Stimulated activated CD4-positive, alpha-beta T cell treated with anti-CD3 and anti-CD28 coated beads, Interleukin-15, amount 100 ng/mL, for 24 hours (primary cell): ENCODE measurements around the gene RNF207.
A peak's percentile ranks its signal among the peaks of the same experiment; 100 is the strongest.

Experiments
- DNase-seq: peaks from one replicate; pipeline ENCODE4 v3.0.0-alpha.2; 2020

The RNF207 gene

DNA sequence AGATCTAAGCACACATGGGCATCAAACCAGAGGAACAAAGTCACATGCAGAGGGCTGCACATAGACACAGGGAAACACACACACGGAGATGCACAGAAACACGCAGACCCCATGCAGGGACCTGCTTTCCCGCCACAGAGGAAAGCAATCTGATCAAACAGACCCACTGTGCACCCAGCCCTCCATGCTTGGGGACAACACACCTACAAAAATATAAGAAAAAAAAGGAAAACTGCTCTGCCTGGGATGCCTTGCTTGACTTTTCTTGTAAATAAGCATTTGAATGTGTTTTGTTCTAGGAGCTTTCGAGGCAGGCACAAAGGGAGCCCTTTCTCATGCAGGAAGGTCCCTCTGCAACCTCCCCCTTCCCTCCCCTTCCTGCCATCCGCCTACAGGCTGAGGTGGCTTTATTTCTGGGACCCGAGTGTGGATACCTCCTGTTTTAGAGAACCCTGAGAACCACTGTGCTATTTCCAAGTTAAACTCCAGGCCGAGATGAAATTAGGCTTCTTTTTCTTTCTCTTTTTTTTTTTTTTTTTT lies 33.4 kb downstream of the RNF207 start:
- DNase-seq, result no peak

DNA sequence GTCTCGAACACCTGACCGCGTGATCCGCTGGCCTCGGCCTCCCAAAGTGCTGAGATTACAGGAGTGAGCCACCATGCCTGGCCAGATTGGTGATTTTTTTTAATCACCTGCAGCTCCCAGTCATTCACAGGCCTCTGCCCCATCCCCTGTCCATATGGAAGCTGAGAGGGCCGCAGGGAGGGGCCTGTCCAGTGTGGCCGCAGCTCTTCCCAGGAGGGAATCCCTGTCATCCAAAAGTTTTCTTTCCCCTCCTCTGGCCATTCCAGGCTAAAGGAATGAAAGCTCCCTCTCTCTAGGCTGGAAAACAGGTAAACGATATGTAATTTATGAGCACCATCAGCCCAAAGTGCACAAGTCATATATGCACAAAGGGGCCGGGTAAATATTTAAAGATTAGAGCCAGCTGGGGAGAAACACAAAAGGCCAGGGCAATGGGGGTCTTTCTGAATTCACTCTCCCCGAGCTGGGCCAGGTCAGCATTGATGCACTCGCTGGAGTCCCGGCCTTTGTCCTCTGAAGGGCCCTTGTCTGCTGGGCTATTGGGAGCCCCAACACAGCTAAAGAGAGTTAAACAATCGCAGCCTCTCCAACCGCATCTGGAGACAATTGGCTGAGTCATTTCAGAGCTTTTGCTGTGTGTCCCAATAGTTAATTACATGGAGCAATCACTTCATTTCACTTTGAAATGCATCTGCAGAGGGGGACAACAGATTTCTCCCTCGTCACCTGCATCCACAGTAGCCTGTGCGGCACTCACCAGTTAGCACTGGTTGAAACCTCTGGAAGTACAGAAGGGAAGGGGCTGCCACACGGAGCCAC lies 34.2 kb downstream of the RNF207 start:
- DNase-seq, result no peak

DNA sequence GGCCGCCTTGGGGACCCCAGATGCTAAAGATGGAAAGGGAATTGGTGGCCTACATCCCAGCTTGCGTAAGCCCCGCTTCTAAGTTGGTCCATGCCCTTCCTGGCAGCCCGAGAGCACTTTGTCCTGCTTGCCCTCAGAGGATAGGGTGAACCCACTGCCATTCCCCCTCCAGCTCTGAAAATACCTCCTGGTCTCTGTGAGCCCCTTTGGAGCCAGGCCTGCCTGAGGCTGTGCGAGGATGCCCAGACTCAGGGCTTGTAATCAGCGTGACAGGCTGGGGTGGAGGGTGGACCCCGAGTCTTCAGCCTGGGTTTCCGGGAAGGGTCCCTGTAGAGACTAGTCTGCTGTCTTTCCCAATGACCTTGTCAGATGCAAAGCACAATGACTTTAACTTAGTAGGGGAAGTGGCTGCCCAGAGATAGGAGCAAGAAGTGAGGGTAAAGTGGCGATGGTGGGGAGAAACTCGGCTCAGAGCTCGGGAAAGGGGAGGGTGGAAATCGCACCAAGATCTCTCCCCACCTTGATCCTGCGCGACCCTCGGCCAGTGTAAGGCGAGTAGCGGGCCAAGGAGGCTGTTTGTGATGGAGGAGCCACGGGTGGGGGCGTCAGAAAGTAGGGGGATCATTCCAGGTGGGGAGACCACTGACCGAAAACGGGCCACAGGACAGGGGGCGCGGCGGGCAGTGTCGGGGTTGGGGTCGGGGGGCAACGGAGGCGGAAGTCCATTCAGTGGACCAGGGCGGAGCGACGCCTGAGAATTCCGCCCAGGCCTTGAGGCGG lies 35.4 kb downstream of the RNF207 start:
- no peak for DNase-seq

DNA sequence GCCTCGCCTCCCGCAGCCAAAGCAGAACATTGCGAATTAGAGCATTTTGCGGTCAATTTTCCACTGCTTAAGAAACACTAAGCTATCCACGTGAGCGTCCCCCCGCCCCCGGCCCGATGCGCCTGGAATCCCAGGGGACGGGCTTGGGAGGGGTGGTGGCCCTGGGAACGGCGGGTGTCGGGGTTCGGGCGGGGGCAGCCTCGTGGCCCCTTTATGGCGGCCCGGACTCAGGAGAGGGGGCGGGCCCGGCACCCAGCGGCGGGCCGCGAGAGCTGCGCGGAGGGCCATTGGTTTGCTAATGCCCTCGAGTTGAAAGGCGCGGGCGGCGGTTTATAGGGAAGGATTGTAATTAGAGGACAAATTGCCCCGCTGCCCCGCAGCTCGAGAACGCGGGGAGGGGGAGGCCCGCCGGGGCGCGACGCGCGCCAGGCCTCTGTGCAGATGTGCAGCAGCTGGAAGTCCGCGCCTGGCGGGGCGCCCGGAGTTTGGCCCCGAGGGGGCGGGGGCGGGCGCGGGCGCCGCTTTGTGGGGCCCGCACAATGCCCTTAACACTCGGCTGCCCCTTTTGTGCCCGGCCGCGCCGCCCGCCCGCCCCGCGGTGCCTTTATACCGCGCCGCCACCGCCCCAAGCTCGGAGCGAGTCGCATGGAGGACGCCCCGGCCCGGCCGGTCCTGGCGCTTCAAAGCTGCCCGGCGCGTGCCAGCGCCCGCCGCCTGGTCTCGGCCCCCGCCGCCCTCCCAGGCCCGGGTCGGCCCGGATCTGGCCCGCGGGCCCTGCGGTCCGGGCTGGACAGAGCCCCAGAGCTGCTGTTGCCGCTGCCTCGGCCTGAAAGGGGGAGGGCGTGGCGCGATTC lies 36.2 kb downstream of the RNF207 start:
- no peak for DNase-seq

DNA sequence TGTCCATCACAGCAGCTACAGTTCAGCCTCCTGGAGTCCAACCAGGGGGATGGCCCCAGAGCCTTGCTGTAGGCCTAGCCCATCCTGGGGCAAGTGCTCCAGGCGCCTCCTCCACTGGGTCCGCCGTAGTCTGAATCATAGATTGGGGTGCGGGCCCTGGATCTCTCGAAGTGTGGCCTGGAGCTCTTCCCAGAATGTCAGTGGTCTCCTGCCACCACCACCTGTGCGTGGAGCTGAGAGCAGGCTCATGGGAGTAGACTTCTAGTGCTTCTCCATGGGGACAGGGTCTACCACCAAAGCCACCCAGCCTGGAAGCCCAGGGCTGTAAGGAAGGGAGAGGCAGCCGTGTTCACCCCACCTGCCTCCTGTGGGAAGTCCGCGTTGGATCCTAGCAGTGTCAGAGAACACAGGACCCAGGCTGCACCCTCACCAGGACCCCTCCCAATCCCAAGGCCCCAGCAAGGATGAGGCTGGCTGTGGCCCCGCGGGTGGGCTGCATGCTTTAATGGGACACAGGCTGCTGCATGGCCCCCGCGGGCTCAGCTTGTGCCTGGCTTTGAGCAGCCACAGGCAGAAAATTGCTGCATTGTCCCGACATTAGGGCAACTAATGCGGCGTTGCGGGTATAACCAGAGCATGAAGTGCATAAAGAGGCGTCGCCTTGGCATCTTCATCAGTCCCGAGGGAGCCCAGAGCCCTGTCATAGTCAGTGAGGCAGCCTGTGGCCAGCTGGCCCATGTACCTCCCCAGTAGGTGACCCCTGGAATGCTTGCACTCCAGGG lies 37.3 kb downstream of the RNF207 start:
- no peak for DNase-seq

DNA sequence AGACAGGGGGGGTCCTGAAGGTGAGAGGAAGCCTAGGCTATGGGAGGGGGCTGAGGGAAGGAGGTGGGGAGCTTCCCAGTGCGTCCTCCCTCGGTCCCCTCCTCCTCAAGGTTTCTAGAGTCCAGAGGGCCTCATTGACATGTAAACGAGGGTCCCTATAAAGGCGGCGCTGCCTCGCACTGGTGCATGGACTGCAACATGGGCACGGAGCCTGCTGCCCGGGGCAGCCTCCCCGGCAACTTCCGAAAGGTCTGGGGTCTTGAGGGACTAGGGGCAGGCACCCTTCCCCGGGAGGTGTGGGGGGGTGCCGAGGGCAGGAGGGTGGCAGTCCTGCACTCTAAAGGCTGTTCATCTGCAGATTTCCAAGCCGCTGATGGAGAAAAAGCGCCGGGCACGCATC lies 38.1 kb downstream of the RNF207 start, which contains the start of gene HES3:
TSS of gene HES3 (plus strand) at position 187 of the 400 bp plus-strand sequence. CDS start at position 374, 187 bp downstream.
- DNase-seq, result no peak

DNA sequence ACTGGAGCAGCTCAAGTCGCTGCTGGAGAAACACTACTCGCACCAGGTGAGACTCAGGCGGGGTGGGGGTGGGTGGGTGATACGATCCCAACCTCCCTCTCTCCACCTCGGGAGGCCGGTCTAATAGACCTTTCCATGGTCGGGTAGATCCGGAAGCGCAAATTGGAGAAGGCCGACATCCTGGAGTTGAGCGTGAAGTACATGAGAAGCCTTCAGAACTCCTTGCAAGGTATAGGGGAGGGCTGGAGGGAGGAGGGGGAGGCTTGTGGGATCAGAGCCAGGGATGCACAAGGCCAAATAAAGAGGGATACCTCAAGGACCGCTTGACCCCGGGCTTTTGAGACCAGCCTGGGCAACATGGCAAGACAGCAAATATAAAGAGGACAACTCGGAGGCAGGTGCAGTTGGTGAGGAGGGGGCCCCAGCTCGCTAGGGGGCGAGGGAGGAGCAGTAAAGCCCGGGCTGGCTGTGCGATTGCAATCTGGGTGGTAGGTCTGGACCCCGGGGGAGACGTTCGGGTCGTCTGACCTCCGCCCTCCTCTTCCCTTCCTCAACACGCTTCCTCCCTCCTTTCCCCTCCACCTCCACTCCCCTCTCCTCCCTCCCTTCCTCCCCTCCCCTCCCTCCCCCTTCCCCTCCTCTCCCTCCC lies 38.6 kb downstream of the RNF207 start:
- DNase-seq, result no peak

DNA sequence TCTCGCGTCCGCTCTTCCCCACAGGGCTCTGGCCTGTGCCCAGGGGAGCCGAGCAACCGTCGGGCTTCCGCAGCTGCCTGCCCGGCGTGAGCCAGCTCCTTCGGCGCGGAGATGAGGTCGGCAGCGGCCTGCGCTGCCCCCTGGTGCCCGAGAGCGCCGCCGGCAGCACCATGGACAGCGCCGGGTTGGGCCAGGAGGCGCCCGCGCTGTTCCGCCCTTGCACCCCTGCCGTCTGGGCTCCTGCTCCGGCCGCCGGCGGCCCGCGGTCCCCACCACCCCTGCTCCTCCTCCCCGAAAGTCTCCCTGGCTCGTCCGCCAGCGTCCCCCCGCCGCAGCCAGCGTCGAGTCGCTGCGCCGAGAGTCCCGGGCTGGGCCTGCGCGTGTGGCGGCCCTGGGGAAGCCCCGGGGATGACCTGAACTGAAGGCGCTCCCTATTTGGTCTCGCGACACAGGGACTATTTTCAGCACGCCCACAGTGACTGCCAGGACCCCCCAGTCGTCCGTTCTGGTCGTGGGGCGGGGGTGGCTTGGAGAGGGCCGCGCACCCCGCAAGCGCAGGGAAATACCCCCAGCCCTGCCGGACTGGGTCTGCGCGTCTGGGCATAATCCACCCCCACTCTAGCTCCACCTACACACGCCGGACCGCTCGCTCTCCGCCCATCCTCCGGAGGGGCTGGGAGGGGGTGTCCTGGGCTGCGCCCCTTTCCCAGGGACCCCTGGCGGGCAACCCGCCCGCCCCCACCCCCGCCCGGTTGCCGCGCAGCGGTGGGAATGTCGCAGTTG lies 39.4 kb downstream of the RNF207 start:
- peak; percentile 84 for DNase-seq

DNA sequence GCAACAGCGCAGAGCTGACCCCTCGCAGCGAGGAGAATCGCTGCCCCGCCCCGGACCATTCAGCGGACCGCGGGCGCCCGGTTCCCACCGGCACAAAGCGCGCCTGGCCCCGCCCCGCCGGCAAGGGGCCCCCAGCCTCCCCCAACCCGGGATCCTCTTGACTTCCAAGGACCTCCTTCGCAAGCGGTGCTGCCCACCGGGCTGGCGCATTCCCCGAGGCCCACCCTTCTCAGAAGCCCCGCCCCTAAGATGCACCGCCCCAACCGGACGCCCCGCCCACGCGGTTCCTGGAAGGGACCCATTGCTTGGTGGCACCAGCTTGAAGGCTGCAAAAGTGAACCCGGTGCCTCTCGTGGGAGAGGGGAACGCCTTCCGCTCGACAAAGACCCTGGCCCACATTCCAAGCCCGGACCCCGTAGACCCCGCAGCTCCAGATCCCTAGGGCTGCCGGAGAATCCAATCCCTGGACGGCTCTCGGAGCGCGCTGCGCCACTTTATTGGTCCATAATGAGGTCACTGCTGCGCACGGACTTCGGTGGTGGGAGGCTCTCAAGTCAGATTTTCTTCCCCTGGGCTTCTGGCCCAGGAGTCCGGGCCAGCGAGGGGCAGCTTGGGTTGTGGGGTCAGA lies 40.1 kb downstream of the RNF207 start:
- DNase-seq, result peak; percentile 72

DNA sequence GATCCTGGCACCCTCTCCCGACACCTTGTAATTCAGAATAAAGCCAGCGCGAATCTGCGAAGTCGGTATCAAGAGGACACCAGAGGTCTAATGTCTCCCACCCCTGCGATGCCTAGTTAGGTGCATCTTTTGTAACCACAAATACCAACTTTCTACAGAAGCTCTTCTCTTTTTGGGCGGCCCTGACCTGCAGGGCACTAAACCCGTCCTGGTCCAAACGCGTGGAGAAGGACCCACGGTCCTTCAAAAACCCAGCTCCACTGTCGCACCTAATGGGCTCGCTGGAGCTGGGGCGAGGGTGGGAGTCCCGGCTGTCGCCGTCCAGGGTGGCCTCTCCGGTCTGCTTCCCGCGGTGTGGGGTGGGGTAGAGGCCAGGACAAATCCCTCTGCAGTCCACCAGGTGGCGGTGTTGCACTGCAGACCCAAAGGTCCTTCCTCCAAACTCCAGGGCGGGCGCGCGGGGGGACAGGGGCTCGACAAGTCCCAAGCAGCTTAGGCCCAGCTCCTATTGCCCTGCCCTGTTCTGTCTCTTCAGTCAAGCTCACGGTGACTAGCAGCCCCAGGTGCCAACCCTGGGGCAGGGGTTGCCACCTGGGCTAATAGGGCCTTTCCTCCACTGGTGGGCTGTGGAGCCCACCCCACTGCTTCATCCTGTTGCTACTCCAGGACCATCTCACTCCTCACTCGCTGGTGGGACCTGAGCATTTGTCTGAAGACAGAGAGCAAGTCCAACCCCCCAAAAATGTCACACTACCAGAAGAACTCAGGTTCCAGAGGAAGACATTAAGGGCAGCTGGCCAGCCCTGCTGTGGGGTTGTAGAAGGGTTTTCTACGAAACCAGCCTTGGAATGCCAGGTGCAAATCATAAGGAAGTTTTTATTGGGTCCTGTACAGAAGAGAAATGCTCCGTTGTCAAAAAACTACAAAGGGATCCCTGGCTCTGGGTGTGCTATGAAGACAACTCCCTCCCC lies 40.9 kb downstream of the RNF207 start:
- DNase-seq, result peak; percentile 88

DNA sequence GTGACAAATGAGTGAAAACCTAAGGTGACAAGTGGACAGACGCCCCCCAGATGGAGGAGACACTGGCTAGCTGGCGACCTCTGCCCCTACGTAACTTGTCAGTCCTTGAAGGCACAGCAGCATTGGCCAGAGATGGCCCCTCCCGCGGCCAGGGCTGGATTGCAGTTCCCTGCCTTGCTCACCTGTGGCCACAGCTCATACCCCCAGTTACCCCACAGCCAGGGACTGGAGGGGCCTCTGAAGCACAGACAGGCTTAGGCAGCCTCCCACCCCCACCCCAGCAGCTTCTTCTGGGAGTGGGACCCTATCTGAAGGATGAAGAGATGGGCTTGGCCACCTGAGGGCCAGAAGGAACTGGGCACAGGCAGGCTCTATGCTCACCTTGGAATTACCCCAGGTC lies 41.7 kb downstream of the RNF207 start:
- DNase-seq, result no peak

DNA sequence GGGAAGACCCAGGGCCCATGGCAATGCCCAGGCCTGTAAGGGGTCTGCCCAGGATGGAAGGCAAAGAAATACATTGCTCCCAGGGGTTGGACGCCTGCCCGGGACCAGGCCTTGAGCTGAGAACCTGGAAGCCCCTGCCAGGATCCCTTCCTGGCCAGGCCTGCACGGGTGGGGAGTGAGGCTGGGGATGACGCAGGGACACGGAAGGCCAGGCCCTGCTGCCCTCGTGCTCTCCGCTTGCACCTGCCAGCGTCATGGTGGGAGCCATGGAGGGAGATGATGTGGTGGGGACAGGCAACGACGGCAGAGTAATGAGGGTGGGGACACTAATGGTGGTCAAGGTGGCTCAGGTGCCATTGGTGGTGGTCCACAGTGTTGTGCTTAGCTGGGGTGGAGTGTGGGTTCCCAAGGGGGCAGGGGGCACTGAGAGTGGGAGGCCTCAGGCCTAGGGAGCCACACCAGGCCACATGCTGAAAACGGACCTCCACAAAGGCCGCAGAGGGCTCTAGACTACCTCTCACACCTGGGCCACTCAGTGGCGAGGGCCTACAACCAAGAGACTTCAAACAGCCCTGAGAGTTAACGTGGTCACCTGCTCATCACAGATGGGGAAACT lies 42.4 kb downstream of the RNF207 start:
- no peak for DNase-seq

DNA sequence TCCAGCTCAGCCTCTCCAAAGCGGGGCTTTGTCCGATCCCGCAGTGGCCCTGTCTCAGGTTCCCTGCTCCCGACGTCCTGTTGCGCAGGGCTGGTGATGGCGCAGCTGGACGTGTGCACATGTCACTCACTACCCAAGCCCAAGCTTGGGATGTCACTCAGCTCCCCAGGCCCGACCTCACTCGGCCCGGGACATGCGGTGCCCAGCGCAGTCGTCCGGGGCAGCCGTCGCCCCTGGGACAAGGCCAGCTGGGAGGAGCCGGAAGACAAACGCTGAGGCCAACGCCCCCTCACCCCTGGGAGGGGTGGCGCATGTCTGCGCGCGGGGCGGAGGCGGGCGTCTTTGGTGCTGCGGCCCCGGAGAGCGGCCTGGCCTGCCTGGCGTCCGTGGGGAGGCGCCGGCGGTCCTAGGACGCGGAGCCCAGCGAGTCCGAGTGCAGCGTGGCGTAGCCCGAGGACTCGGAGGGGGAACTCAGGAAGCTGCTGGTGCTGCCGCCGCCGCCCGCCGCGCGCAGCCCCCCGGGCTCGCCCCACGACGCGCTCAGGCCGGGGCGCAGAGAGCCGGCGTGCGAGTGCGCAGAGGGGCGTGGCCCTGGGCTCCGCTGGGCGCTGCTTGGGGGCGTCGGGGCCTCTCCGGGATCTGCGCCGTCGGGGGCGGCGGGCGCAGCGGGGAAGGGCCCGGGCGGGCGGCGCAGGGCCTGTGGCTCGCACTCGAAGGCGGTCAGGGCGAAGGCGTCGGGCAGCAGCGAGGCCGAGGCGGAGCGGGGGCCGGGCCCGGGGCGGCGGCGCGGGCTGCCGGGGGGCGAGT lies 43.2 kb downstream of the RNF207 start:
- DNase-seq, result no peak

DNA sequence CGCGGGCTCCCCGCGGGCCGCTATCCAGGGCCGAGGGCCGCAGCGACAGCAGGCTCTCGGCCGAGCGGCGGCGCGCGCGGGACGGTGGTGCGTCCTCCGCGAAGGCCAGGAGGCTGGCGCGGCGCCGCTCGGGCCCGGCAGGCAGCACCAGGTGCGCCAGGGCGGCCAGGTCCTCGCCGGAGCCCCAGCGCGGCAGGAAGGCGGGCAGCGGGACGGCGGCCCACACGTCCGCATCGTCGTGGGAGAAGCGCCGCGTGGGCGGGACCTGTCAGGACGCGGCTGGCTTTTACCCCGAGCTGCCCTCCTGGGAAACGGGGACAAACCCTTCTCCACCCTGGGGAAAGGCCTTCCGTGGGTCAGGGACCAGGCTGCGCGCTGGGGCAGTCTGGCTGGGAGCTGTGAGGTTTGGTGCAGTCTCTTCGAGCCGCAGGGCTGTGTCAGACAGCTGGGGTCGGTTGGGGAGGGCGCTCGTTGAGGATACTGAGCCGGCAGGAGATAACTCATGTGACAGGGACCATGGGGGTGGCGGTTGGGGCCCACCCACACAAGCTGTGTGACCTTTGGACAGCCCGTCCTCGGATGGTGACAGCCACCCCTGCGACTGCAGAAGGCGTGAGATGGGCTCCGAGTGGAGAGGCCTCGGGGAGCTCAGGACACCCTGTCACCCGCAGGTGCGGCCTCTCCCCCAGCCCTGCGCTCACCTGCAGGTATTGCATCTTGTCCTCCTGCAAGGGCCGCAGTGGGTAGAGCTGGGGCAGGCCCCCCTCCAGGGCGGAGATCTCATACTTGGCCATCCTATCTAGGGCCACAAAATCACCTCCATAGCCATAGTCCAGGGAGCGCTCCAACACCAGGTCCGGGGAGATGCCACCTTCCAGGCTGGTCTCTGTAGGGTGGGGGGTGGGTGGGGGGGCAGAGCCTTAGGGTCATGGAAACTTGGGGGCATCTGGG lies 44.1 kb downstream of the RNF207 start:
- no peak for DNase-seq

DNA sequence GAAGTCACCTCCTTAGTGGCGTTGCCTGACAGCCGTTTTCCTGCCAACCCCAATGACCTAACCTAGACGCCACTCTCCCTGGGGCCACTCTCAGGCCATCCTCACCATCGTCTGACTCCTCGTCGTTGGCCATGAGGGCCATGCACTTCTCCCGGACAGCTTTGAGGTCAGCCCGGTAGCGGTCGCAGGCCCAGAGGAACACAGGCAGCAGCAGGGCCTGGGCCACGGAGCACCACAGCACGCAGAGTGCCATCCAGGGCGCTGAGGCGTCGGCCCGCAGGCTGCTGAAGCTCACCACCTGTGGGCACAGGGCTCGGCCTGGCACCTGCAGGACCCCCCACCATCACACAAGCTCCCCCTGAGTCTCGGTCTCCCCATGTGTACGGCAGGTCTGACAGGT lies 45.3 kb downstream of the RNF207 start:
- no peak for DNase-seq

DNA sequence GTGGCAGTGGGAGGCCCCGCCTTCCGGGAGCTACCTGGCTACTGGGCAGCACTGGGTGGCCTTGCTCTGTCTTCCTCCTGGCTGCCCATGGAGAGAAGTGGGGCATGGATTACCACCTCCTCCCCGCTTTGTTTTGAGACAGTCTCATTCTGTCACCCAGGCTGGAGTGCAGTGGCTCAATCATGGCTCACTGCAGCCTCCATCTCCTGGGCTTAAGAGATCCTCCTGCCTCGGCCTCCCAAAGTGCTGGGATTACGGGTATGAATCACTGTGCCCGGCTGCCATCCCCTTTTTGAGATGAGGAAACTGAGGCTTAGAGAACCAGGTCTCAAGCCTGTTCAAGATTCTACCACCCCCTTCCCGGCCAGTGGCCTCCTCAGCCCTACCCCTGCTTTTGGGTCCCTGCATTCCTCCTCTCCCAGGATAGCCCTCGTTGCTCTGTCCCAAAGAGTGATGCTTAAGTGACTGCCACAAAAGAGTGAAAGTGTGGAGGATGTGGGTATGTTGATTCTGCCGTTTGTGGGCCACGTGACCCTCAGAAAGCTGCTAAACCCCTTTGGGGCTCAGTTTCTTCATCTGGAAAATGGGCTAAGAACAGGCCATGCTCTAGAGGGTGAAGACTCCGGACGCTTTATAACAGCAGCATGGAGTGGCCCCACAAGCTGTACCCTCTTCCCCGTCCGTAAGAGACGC lies 45.9 kb downstream of the RNF207 start:
- no peak for DNase-seq
